Pancreas (tissue), 10 donors: ENCODE data around the gene TBC1D32. TPM values are rescaled to one million over a fixed set of nuclear protein-coding genes. Genes with fewer than 3 reads are reported as not detected.
"Not testable (repeated sequence)": the region's sequence is repeated elsewhere in the genome, so short reads cannot be mapped to it uniquely, and the experiment has no call there.

Experiments
- ATAC-seq, 4 donors: fragments of 200-7000 bp; cut with Tn5 transposase; one replicate each; pipeline versions ENCODE4 v1.8.0 to v1.9.1; 2020; ENCODE audit warnings: mild to moderate bottlenecking in 4 of 4, moderate library complexity in 4 of 4
- DNase-seq, 6 donors: peaks; one replicate each; pipeline ENCODE4 v3.0.0-alpha.2; 2020
- FAIRE-seq: peaks from 2 replicates; lab custom pipeline; 2012; peaks lifted over from hg19 to GRCh38; lab: Jason Lieb, UNC
- H3K27ac ChIP-seq, 4 donors: fragments of 200-600 bp; sonication (generic); 1 replicate in 3 of 4; 2 replicates in 1 of 4; pipeline versions ENCODE4 v1.5.0 to v1.8.0; 2020
- H3K27me3 ChIP-seq, 4 donors: fragments of 200-600 bp; one replicate each; pipeline ENCODE4 v1.8.0; 2021
- H3K36me3 ChIP-seq, 3 donors: fragments of 200-600 bp; sonication (generic) in 1 of 3; one replicate each; pipeline versions ENCODE4 v1.5.0 to v1.8.0; 2020 to 2021
- H3K4me1 ChIP-seq, 3 donors: fragments of 200-600 bp; one replicate each; pipeline ENCODE4 v1.8.0; 2021
- H3K4me3 ChIP-seq, 4 donors: fragments of 200-600 bp; sonication (generic) in 2 of 4; one replicate each; pipeline versions ENCODE4 v1.5.0 to v1.8.0; 2020 to 2021
- H3K9me3 ChIP-seq, 4 donors: fragments of 200-600 bp; one replicate each; pipeline ENCODE4 v1.8.0; 2021
- CTCF ChIP-seq, 4 donors: fragments of 200-600 bp; sonication (generic) in 3 of 4; IDR thresholded peaks; one replicate each; pipeline versions ENCODE4 v1.5.0 to v1.8.0; 2021; ENCODE audit warnings: antibody characterized with exemption in 4 of 4
- WGBS, 2 donors: extraction: QIAGEN DNeasy Blood & Tissue Kit; methylation state at CpG; one replicate each; pipeline ENCODE4 v1.1.7; 2013; 5-methylcytosine and 5-hydroxymethylcytosine counted together
- intact Hi-C, 3 donors: fragments of 100-400 bp; cut with DNase I; formaldehyde crosslinking; loops; one replicate each; pipeline versions ENCODE4 v1.11.1 to v1.14.2; 2022
- polyA plus RNA-seq, 2 donors: library from polyadenylated mRNA; stranded (reverse); fragments of 200-250 nt; gene quantifications; one replicate each; pipeline ENCODE4 v1.2.3, GENCODE V29; 2013
- total RNA-seq, 6 donors: library from RNA; stranded (reverse); fragmentation: NEBNext Ultra II Directional in 4 of 6; extraction: Animal tissue kit (Norgen Biotek cat#: 25700) in 4 of 6; gene quantifications; one replicate each; pipeline versions ENCODE4 v1.2.1 to v1.2.4, GENCODE V29; 2021 to 2023
- donor health status: healthy with polysubstance abuse.
- donor health status: DM: no; HTN: no; CAD: no; lungs with moderate emphysema.
- donor health status: DM: no; HTN: no; CAD: no.
- donor health status: control.
- donor health status: control.
- donor health status: Bipolar disorder and iron deficiency.
- donor health status: DM: yes; HTN: yes; CAD: no.
- donor health status: DM: no; HTN: no; CAD: no.
- donor health status: DM: no; HTN: no; CAD: no.
- donor health status: DM: yes; HTN: yes; CAD: no.

TBC1D32 gene
- total and polyA plus RNA-seq, 8 donors, result 1.1 to 6.3 (median 3.4) TPM

- Histone ChIP-seq H3K4me1 (peaks cover 0 to 9% (median 0%) of the 10 kb centered on the region in 3 donors), H3K4me3 (no peak overlapping the region), H3K27me3 (no peaks in the 10 kb centered on the region), H3K27ac (no peak overlapping the region), H3K36me3 (no peaks in the 10 kb centered on the region), H3K9me3 (no peaks in the 10 kb centered on the region)
- DNase-seq (no peak), FAIRE-seq (no peak), ATAC-seq (no peak)
- no peak for TF ChIP-seq CTCF (IDR thresholded peaks at IDR 0.05)
- 87 to 93% methylated on average over 1 of the region's 1 CpG for WGBS, 2 donors
- intact Hi-C loops, result no loop called here
Observed at GRCh38 chr6:121338366-121338765, 4.1 kb upstream of the TBC1D32 start.

- WGBS, 2 donors, result 31 to 42% methylated on average over 13 of the region's 13 CpGs
- FAIRE-seq (no peak), DNase-seq (no peak), ATAC-seq (peak; percentile 10 to 48 (median 22))
- H3K9me3 ChIP-seq, result no peaks in the 10 kb centered on the region
- H3K27ac ChIP-seq, result peak overlapping the region; percentile 90 to 99 (median 97)
- H3K4me3 ChIP-seq, result peak overlapping the region; percentile 30 to 68 (median 58)
- intact Hi-C loops, result no loop called here
- TF ChIP-seq CTCF (IDR thresholded peaks at IDR 0.05), result no peak
- no peaks in the 10 kb centered on the region for H3K27me3 ChIP-seq
- no peaks in the 10 kb centered on the region for H3K36me3 ChIP-seq
- H3K4me1 ChIP-seq, result peaks cover 0 to 12% (median 0%) of the 10 kb centered on the region in 3 donors
Observed at GRCh38 chr6:121335087-121336008, 1.1 kb upstream of the TBC1D32 start.

- H3K36me3 ChIP-seq, intact Hi-C loops, H3K9me3 ChIP-seq, H3K27me3 ChIP-seq, FAIRE-seq, ATAC-seq: not testable (repeated sequence)
- DNase-seq, result peak in 2 of 6 donors; percentile 15 to 53
- Histone ChIP-seq H3K4me3 (peak overlapping the region in 2 of 4 donors; percentile 66 to 68), H3K4me1 (peaks cover 0 to 12% (median 0%) of the 10 kb centered on the region in 3 donors), H3K27ac (peak overlapping the region in 1 of 4 donors; percentile 95)
- WGBS, 2 donors, result 90% methylated on average over 28 of the region's 28 CpGs
Observed at GRCh38 chr6:121333694-121334093, 586 bp downstream of the TBC1D32 start.

GRCh38 chr6:121333196-121333595 lies 1.1 kb downstream of the TBC1D32 start:
- Histone ChIP-seq H3K36me3 (no peaks in the 10 kb centered on the region), H3K27me3 (no peaks in the 10 kb centered on the region), H3K9me3 (no peaks in the 10 kb centered on the region), H3K27ac (no peak overlapping the region), H3K4me3 (no peak overlapping the region), H3K4me1 (peaks cover 0 to 12% (median 0%) of the 10 kb centered on the region in 3 donors)
- 94 to 96% methylated on average over 4 of the region's 4 CpGs for WGBS, 2 donors
- FAIRE-seq, result no peak
- intact Hi-C loops, result no loop called here
- no peak for TF ChIP-seq CTCF (IDR thresholded peaks at IDR 0.05)
- no peak for ATAC-seq
- no peak for DNase-seq

- Histone ChIP-seq H3K27me3 (no peaks in the 10 kb centered on the region), H3K27ac (no peak overlapping the region), H3K36me3 (no peaks in the 10 kb centered on the region), H3K4me3 (no peak overlapping the region), H3K9me3 (no peaks in the 10 kb centered on the region), H3K4me1 (peaks cover 0 to 10% (median 0%) of the 10 kb centered on the region in 3 donors)
- TF ChIP-seq CTCF (IDR thresholded peaks at IDR 0.05), result no peak
- 86 to 89% methylated on average over 2 of the region's 2 CpGs for WGBS, 2 donors
- no peak for FAIRE-seq
- no peak for ATAC-seq
- DNase-seq, result no peak
- intact Hi-C loops, result no loop called here
Observed at GRCh38 chr6:121330516-121330915, 3.8 kb downstream of the TBC1D32 start.
